HepG2 (cell line): ENCODE data around the gene B3GNT9. TPM values are rescaled to one million over a fixed set of nuclear protein-coding genes. Genes with fewer than 3 reads are reported as not detected.
A peak's percentile ranks its signal among the peaks of the same experiment; 100 is the strongest.

ENCODE experiments used
- CREB3 ChIP-seq: sonication (generic); formaldehyde crosslinking; IDR thresholded peaks from 2 replicates; pipeline ENCODE4 v1.5.0; 2020; ENCODE audit warnings: missing genetic modification reagents
- HOMEZ ChIP-seq: IDR thresholded peaks from 2 replicates; pipeline ENCODE4 v1.6.1; 2016; ENCODE audit warnings: low read depth
- KMT2A ChIP-seq: sonication (generic); formaldehyde crosslinking; IDR thresholded peaks from 2 replicates; pipeline ENCODE4 v1.4.0; 2020; ENCODE audit warnings: missing genetic modification reagents
- NFE2L2 ChIP-seq: fragments of 150-350 bp; IDR thresholded peaks from 2 replicates; pipeline ENCODE4 v1.6.1; 2014; ENCODE audit warnings: low read length
- PAF1 ChIP-seq: IDR thresholded peaks from 2 replicates; pipeline ENCODE4 v1.6.1; 2016; ENCODE audit warnings: missing genetic modification reagents, missing compliant biosample characterization
- POLR2A ChIP-seq, 2 experiments: IDR thresholded peaks; 2 replicates each; pipeline ENCODE4 v1.6.1; 2011; ENCODE audit warnings: low read depth in 2 of 2, low read length in 2 of 2, mild to moderate bottlenecking in 1 of 2, moderate library complexity in 1 of 2; ENCODE audit not compliant: insufficient read depth in 1 of 2
- RBFOX2 ChIP-seq: fragments of 200-400 bp; formaldehyde crosslinking; IDR thresholded peaks from 2 replicates; pipeline ENCODE4 v1.6.1; 2017; ENCODE audit warnings: low read depth, mild to moderate bottlenecking, low read length
- SOX5 ChIP-seq: IDR thresholded peaks from 2 replicates; pipeline ENCODE4 v1.6.1; 2016; ENCODE audit warnings: borderline replicate concordance
- STAG1 ChIP-seq: sonication (generic); formaldehyde crosslinking; IDR thresholded peaks from 2 replicates; pipeline ENCODE4 v1.4.0; 2020; ENCODE audit warnings: missing genetic modification reagents
- THRA ChIP-seq: sonication (generic); formaldehyde crosslinking; IDR thresholded peaks from 2 replicates; pipeline ENCODE4 v1.4.0; 2020; ENCODE audit warnings: missing genetic modification reagents, borderline replicate concordance
- TRIM22 ChIP-seq: fragments of 450-650 bp; IDR thresholded peaks from 2 replicates; pipeline ENCODE4 v1.6.1; 2017
- ZNF142 ChIP-seq: sonication (generic); formaldehyde crosslinking; IDR thresholded peaks from 2 replicates; pipeline ENCODE4 v1.4.0; 2020; ENCODE audit warnings: missing genetic modification reagents
- ZNF280D ChIP-seq: sonication (generic); formaldehyde crosslinking; IDR thresholded peaks from 2 replicates; pipeline ENCODE4 v1.5.1; 2020; ENCODE audit warnings: mild to moderate bottlenecking, missing genetic modification reagents
- ZNF629 ChIP-seq: sonication (generic); formaldehyde crosslinking; conservative IDR thresholded peaks from 2 replicates; pipeline ENCODE4 v1.5.0; 2020; ENCODE audit warnings: missing genetic modification reagents
- ZSCAN22 ChIP-seq: sonication (generic); formaldehyde crosslinking; IDR thresholded peaks from 2 replicates; pipeline ENCODE4 v1.4.0; 2020; ENCODE audit warnings: mild to moderate bottlenecking, missing genetic modification reagents
- polyA plus RNA-seq, 8 experiments: library from polyadenylated mRNA; depleted of rRNA in 3 of 8; stranded (reverse) in 7 of 8; unstranded in 1 of 8; fragments of >200 nt; fragmentation: Illumina TruSeq in 4 of 8; extraction: Trizol in 4 of 8; gene quantifications; 2 replicates each; pipeline versions ENCODE4 v1.2.1 to v1.2.3, GENCODE V29; 2011 to 2016; ENCODE audit warnings: low read depth in 4 of 8, missing spikeins in 1 of 8, mixed read lengths in 1 of 8; ENCODE audit not compliant: insufficient read depth in 1 of 8
- total RNA-seq, 5 experiments: library from RNA; depleted of rRNA; stranded (reverse); fragments of >200 nt; fragmentation: Illumina TruSeq; extraction: Trizol; gene quantifications; 2 replicates each; pipeline ENCODE4 v1.2.3, GENCODE V29; 2016; ENCODE audit warnings: low read depth in 1 of 5

The B3GNT9 gene
- total and polyA plus RNA-seq, 2 of the 13 experiments (the other 11 are each of a cell fraction or from before 2014, with no cell fraction given): 1.5 to 3.1 TPM

- no peak for TF ChIP-seq ZNF142
- no peak for TF ChIP-seq ZNF629
- TF ChIP-seq STAG1: peak; percentile 55
- TF ChIP-seq ZNF280D (CRISPR knock-in tag): no peak
- no peak for TF ChIP-seq THRA (CRISPR knock-in tag)
- no peak for TF ChIP-seq ZSCAN22
- 0 out of 2 replicates have a peak, but pooled peaks have one; percentile 30 for TF ChIP-seq RBFOX2
- TF ChIP-seq CREB3 (CRISPR knock-in tag): no peak
- no peak for TF ChIP-seq HOMEZ (CRISPR knock-in tag)
- no peak for TF ChIP-seq TRIM22
- TF ChIP-seq PAF1 (CRISPR knock-in tag): peak; percentile 4; the same call in 1 of the 2 replicates
- TF ChIP-seq SOX5 (CRISPR knock-in tag): no peak
- peak in 1 of 2 experiments; percentile 51; a peak in 1 of 4 replicates for TF ChIP-seq POLR2A (IDR thresholded peaks at IDR 0.05; ENCODE audit: insufficient read depth in 1 of 2, low read depth in 2 of 2, low read length in 2 of 2)
- TF ChIP-seq NFE2L2: no peak
- TF ChIP-seq KMT2A: no peak
These were observed 4.1 kb downstream of the B3GNT9 start (continued) for GRCh38 chr16:67146523-67147357.
